Measurements from ENCODE around the gene GPX1.
A peak's percentile ranks its signal among the peaks of the same experiment; 100 is the strongest.
"Not testable (repeated sequence)": the region's sequence is repeated elsewhere in the genome, so short reads cannot be mapped to it uniquely, and the experiment has no call there.

Gene GPX1

DNA sequence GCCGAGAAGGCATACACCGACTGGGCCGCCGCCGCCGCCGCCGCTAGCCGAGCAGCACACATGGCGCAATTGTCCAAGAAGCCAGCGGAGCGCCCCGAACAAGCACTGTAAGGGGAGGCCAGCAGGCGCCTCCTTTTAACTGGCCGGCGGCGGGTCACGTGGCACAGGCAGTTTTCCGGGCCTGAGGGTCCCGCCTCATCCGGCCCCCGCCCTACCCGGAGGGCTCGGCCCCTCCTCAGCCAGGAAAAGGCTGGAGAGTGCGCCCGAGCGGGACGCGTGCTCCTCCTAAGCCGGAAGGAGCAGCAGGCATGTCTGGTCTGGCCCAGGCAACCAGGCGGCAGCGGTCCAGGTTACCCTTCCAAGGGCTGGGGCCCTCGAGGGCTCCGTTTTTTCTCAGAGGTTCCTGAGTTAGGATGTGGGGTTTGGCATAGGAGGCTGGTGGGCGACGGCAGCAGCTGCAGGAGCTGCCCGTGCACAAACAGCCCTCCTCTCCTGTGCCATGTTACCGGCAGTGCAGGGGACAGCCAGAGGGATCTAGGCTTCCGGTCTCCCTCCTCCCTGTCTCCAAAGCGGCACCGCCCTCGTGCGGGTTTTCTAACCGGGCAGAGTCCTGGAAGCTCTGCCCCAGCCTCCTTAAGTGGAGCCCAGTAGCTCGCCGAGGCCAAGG, at the start of gene GPX1:
TSS of gene GPX1 (minus strand) at position 137 of the 667 bp plus-strand sequence. CDS start at position 62, 75 bp downstream.
- peak; percentile 86 for DNase-seq

DNA sequence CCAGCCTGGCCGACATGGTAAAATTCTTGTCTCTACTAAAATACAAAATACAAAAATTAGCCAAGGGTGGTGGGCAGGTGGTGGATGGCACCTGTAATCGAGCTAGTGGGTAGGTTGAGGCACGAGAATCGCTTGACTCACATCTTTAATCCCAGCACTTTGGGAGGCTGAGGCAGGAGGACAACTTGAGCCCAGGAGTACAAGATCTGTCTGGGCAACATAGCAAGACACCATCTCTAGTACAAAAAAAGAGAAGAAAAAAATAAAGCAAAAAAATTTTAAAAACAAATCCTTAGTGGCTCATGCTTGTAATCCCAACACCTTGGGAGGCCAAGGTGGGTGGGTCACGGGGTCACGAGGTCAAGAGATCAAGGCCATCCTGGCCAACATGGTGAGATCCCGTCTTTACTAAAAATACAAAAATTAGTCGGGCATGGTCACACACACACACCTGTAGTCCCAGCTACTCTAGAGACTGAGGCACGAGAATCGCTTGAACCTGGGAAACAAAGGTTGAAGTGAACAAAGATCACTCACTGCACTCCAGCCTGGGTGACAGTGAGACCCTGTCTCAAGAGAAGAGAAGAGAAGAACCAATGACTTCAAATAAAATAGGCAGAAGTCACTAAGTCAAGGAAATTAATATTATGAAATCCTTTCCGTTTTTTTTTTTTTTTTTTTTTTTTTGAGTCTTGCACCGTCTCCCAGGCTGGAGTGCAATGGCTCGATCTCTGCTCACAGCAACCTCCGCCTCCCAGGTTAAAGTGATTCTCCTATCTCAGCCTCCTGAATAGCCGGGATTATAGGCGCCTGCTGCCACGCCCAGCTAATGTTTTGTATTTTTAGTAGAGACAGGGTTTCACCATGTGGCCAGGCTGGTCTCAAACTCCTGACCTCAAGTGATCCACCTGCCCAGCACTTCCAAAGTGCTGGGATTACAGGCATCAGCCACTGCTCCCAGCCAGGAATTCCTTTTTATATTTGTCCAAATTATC, 48.7 kb upstream of the GPX1 start:
- no peak for DNase-seq

DNA sequence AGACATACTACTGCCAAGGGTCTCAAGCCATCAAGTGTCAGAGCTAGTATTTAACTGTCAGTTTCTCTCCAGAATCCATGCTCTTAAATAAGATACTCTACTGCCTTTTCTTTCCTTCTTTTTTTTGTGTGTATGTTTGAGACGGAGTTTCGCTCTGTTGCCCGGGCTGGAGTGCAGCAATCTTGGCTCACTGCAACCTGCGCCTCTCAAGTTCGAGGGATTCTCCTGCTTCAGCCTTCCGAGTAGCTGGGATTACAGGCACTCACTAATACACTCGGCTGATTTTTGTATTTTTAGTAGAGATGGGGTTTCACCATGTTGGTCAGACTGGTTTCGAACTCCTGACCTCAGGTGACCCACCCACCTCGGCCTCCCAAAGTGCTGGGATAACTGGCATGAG, 47.4 kb upstream of the GPX1 start:
- not testable (repeated sequence) for DNase-seq

DNA sequence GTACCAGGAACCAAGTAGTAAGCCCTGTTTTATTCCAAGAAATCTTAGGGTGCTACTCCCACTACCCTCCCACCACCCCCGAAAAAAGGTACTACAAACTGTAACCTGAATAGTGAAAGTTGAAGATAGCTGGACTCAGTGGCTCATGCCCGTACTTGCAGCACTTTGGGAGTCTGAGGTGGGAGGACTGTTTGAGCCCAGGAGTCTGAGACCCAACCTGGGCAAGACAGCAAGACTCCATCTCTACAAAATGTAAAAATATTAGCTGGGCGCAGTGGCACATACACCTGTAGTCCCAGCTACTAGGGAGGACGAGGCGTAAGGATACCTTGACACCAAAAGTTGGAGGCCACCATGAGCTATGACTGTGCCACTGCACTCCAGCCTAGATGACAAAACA, 45.7 kb upstream of the GPX1 start:
- DNase-seq = no peak

DNA sequence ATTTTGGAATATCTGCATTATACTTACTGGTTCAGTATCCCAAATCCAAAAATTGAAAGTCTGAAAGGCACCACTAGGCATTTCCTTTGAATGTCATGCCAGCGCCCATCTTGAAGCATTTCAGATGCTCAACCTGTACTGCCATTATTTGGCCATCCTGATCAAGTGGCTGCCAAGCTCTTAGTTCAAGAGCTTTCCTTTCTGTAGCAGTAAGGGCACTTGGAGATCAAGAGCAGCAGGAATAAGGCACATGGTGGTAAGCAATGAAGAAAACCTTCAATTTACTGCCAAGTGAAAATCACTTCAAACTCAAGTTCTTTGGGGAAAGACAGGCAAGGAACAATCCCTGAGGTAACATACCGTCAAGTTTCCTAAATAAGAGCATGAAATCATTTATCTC, 43.6 kb upstream of the GPX1 start:
- no peak for DNase-seq

DNA sequence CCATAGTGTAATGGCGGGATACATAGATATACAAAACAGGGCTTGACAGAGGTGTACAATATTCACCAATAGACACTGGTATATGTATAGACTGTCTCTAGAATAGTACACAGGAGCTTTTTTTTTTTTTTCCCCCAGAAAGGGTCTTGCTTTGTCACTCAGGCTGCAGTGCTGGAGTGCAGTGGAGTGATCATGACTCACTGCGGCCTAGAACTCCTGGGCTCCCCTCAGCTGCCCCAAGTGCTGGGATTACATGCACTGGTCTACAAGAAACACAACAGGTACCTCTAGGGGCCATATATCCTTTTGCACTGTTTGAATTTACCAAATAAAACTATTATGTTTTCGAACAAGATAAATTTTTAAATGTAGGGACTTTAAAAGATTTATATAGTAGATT, 41.3 kb upstream of the GPX1 start:
- no peak for DNase-seq

DNA sequence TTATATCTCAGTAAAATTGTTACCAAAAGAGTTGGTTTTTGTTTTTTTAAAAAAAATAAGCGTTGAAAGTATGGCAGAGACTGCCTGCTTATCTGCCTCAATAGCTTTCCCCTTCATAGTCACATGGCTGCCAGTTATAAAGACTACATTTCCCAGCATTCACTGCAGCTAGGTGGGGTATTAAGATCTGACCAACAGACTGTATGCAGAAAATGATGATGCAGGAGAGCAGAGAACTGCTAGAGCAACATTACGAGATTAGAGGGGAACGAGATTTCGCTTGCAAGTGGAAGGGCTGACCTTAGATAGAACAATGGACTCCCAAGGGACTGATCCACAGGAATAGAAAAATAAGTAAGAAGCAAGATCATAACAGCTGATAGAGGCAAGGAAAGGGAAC, 39.3 kb upstream of the GPX1 start:
- no peak for DNase-seq

DNA sequence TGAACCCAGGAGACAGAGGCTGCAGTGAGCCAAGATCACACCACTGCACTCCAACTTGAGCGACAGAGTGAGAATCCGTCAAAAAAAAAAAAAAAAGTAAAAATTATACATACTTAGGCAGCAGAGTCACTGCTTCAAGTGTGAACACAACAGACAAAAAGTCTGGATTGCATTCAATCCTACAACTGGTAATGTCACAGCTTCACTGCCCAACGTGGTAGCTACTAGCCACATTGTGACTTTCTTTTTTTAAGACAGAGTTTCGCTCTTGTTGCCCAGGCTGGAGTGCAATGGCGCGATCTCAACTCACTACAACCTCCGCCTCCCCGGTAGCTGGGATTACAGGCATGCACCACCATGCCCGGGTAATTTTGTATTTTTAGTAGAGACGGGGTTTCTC, 33.2 kb upstream of the GPX1 start:
- DNase-seq = not testable (repeated sequence)

DNA sequence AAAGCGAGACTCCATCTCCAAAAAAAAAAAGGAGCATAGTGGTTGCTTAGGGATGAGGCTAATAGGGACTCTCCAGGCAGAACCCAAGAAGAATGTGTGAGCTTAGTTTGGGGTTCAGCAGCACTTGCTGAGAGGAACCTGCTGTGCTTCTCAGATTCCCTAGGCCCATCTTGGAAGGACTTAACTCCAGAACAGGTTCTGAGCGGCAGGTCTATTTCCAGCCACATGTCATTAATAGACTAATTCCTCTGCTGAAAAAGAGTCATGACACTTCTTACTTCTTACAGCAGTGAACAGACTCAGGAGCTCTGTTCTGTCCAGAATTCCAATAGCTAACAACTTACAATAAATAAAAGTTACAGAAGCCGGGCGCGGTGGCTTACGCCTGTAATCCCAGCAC, 31.1 kb upstream of the GPX1 start:
- no peak for DNase-seq

DNA sequence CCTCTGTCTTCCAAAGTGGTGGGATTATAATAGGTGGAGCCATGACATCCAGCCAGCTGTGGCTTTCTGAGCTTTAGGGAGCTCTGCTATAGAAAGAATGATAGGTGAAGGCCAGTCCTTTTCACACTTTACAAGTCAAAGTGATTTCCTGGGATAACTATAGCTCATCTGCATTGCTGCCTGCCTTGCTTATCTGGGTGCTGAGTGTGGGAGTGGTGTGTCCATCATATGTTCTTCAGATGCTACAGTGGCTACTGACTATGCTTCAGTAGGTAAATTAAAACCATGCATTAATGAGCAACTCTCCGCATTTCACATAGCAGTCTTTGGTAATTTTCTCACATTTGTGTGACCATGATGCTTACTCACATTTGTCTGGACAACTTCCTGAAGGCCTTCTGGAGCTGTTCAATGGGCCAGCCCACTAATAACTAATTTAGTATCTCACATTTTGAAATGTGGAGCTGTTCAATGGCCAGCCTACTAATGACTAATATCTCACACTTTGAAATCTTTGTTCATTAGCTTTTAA, 30.2 kb upstream of the GPX1 start:
- no peak for DNase-seq

DNA sequence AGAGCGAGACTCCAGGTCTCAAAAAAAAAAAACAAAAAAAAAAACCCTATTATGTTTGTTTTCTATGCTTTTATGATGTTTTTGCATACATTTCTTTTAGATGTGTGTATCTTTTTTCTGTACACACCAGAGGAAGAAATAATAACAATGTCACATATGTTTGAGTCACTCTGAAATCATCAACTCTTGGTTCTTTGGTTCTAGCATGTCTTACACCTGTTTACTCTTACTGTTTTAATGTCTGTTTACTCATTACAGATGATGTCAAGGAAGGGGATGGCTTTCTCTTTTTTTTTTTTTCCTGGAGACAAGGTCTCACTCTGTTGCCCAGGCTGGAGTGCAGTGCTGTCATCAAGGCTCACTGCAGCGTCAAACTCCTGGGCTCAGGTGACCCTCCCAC, 29.6 kb upstream of the GPX1 start:
- DNase-seq = no peak

DNA sequence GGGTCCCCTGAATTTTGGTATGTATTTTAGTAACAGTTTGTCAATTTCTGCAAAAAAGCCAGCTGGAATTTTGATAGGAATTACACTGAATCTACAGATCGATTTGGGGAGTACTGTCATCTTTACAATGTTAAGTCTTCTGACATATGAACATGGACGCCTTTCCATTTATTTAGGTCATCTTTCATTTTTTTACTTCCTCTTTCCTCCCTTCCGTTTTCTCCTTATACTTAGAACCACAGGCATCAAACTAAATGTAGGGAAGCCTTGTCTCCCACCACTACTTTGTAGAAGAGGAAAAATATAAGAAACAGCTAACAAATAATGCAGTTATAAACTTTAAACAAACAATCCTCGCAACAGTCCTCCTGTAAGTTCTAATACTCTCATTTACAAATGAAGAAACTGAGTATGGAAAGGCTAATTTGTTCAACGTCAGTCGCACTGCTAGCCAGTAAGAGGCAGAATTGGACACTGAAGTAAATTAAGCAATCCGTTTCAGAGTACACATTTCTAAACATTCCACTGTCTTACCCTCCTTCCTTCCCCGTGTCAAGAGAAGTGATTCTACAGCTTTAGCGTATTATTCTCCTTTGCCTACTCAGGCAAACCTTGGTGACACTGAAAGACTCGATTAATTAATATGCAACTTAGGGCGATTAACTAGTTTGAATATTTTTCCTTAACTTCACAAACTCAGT, 28.1 kb upstream of the GPX1 start:
- DNase-seq = no peak

DNA sequence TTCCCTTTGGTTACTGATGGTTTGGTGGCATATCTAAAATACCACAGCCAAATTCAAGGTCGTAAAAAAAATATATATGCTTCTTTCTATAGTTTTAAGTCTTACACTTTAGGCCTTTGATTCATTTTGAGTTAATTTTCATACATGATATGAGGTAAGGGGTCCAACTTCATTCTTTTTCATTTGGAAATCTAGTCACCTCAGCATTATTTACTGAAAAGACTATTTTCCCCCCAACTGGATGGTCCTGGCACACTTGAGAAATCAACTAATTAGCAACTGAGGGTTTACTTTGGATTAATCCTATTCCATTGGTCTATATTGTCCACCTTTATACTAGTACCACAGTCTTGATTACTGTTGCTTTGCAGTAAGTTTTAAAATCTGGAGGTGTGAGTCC, 27.5 kb upstream of the GPX1 start:
- no peak for DNase-seq

DNA sequence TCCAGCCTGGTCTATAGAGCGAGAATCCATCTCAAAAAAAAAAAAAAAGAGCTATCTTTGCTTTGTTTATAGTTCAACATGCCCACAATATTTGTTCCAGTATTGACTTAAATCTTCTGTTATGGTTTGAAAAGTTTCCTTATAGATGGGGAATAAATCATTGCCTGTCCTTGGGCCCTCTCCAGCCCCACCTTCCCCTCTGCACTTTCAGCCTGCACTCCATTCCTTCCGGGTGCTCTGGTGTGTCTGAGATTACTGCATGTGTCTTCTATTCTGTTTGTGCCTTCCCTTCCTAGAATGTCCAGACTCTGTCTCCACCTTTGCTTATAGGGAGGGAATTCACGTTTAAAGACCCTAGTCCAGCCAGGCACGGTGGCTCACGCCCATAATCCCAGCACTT, 25.2 kb upstream of the GPX1 start:
- no peak for DNase-seq

DNA sequence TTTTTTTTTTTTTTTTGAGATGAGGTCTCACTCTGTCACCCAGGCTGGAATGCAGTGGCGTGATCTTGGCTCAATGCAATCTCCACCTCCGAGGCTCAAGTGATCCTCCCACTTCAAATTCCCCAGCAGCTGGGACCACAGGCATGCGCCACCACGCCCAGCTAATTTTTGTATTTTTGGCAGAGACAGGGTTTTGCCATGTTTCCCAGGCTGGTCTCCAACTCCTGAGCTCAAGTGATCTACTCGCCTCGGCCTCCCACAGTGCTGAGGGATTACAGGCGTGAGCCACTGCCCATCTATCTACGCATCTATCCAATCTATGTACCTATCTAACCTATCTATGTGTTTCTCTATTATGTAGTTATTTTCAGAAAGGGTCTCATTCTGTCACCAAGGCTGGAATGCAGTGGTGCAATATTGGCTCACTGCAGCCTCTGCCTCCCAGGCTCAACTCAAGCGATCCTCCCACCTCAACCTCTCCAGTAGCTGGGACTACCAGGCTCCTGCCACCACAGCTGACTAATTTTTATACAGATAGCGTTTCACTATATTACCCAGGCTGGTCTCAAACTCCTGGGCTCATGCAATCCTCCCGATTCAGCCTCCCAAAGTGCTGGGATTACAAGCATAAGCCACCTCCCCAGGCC, 20.2 kb upstream of the GPX1 start:
- no peak for DNase-seq

DNA sequence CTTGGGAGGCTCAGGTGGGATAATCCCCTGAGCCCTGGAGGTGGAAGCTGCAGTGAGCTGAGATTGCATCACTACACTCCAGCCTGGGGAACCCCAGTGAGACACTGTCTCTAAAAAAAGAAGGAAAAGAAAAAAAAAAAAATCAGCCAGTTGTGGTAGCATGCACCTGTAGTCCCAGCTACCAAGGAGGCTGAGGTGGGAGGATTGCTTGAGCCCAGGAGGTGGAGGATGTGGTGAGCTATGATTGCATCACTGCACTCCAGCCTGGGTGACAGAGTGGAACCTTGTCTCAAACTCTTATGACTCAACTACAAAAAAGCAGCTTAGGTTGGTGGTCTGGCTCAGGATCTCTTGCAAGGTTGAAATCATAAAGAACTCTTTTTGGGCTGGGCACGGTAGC, 19.3 kb upstream of the GPX1 start:
- DNase-seq = peak; percentile 50

DNA sequence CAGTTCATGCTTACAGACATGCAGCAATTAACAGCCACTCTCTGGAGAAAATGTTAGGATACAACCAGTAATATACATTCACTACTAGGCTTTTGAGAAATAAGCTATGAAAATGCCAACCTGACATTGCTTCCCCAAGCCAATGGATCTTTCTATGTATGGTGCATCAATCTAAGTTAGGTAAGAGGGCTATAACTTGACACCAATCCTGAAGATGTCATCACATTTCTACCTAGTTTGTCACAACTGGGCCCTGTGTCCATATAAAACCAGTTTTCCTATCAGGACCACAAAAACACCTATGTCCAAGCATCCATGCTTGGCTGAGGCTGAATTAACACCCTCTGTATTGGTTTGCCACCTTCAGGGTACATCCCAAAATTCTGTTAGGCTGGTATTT, 13.8 kb upstream of the GPX1 start:
- DNase-seq = no peak

DNA sequence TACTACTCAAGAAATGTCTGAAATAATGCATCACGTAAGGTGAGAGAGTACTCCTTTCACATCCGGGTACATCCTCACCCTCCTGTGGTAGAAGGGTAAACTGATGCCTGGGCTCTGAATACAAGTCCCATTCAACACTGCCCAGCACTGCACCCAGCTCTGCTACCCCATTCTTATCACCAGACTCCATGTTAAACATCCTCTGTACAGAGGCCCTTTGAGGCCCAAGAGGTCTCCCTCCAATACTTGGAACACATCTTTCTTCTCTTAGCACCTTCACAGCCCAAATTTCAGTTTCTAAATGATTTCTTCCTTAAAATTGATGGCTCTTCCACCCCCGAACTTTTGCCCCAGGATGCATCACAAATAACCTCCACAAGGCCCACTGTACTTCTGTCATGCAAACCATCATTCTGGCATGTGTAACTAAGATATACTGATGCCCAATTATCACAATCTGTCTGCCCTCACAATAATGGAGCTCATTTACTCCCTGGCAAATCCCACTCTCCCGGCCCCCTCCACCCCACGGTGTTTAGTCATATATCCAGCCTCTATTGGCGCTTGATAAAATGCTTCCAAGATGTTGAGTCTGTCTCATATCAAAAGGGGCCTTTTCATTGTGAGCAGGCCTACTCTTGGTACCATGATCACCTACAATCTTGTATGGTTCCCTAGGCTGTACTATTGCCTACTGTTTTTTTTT, 12.6 kb upstream of the GPX1 start:
- no peak for DNase-seq

DNA sequence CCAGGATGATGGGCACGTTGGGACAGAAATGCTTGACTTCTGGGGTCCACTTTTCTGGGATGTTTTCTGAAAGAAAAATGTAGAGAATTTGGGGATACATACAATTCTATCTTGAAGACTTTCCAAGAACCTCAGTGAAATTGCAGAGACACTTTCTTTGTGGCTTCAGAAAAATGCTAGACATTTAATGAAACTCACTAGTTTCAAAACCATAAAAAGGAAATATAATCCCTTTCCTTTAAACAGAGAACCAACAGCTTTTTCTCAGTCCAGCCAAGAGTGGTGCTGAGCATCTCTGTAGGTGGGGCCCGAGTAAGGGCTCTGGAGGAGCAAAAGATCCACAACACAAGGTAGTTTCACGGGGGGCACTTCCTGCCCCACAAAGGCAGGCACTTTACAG, 4.4 kb upstream of the GPX1 start:
- DNase-seq = no peak

DNA sequence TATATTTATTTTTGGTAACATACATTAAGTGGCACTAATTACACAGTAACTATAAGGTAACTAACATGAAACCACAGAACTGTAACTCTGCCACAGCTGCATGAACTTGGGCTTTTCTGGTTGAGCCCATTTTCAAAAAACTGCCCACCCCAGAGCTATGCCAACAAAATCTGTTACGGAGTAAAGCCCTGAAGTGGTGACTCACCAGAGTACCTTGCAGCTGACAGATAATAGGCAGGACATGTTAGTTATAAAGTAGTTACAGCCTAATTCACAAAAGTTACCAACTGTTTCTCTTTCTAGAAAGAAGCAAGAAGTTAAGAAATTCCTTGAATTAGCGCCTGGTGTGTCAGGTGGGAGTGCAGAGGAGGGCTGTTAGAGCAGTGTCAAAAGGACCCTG, 1.5 kb upstream of the GPX1 start:
- no peak for DNase-seq

DNA sequence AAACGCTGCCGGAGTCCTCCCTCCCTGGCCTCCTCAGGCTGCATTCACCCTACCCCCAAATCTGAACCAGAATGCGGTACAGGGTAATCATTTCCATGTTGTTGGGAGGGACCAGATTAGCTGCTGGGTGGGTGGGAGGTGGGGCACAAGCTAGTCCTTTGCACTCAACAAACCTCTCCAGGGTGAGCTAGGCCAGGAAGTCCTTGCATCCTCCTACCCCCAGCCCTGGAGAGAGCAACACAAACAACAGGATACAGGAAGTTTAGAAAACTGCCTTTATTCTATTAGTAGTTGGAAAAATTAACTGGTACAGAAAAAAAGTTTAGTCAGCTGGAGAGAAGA, 702 bp upstream of the GPX1 start:
- no peak for DNase-seq

Measured in CD4-positive, alpha-beta T cell treated with Interleukin-17A for 4 hours (primary cell).